H1 (cell line): Measurements from ENCODE around the gene ALK. TPM values are rescaled to one million over a fixed set of nuclear protein-coding genes. Genes with fewer than 3 reads are reported as not detected.

Source experiments
- CTCF ChIA-PET: fragments of 300-600 bp; sonication (Branson Sonifier 250); formaldehyde crosslinking; loops from one replicate; lab custom pipeline; 2021; ENCODE audit not compliant: partially characterized antibody; lab: Charles Lee
- POLR2A ChIA-PET: fragments of 300-600 bp; sonication (Branson Sonifier 250); formaldehyde crosslinking; loops from one replicate; lab custom pipeline; 2021; ENCODE audit warnings: inconsistent platforms; ENCODE audit not compliant: partially characterized antibody; lab: Charles Lee
- DNase-seq, 2 experiments: peaks; one replicate each; pipeline versions ENCODE4 v3.0.0 to v3.0.0-alpha.2; 2010 to 2022; ENCODE audit warnings: low spot score in 2 of 2, low read depth in 1 of 2, mixed read lengths in 1 of 2
- FAIRE-seq: peaks from 2 replicates; lab custom pipeline; 2011; peaks lifted over from hg19 to GRCh38; lab: Jason Lieb, UNC
- H2AFZ ChIP-seq: 2 replicates; pipeline ENCODE4 v1.8.1; 2012; ENCODE audit warnings: low read length, inconsistent platforms
- H2AK5ac ChIP-seq: 2 replicates; pipeline ENCODE4 v1.6.1; 2013; ENCODE audit warnings: low read depth, low read length
- H2BK120ac ChIP-seq: replicated peaks from 2 replicates; pipeline ENCODE3; 2013; ENCODE audit warnings: low read depth, low read length, inconsistent platforms
- H2BK12ac ChIP-seq: 2 replicates; pipeline ENCODE4 v1.6.1; 2013; ENCODE audit warnings: low read depth, low read length
- H2BK15ac ChIP-seq: 2 replicates; pipeline ENCODE4 v1.6.1; 2013; ENCODE audit warnings: low read length
- H2BK20ac ChIP-seq: 2 replicates; pipeline ENCODE4 v1.6.1; 2013; ENCODE audit warnings: low read length
- H2BK5ac ChIP-seq: 2 replicates; pipeline ENCODE4 v1.6.1; 2013; ENCODE audit warnings: low read depth, low read length
- H3K14ac ChIP-seq: 2 replicates; pipeline ENCODE4 v1.6.1; 2013; ENCODE audit warnings: inconsistent platforms; ENCODE audit not compliant: insufficient read length
- H3K18ac ChIP-seq: 2 replicates; pipeline ENCODE4 v1.6.1; 2013; ENCODE audit warnings: low read length; ENCODE audit errors: extremely low read depth
- H3K23ac ChIP-seq: 2 replicates; pipeline ENCODE4 v1.6.1; 2013; ENCODE audit warnings: inconsistent platforms; ENCODE audit not compliant: insufficient read length
- H3K23me2 ChIP-seq: 2 replicates; pipeline ENCODE4 v1.6.1; 2013; ENCODE audit warnings: low read depth, low read length
- H3K27ac ChIP-seq: 2 replicates; pipeline ENCODE4 v1.6.1; 2011; ENCODE audit warnings: low read depth, low read length, inconsistent platforms
- H3K27me3 ChIP-seq, 4 experiments: replicated peaks in 1 of 4; 1 replicate in 1 of 4; 2 replicates in 3 of 4; pipeline versions ENCODE4 v1.6.1 to v1.8.1; 2011 to 2013; ENCODE audit warnings: low read length in 3 of 4, mild to moderate bottlenecking in 3 of 4, inconsistent platforms in 2 of 4, mixed read lengths in 2 of 4, moderate library complexity in 1 of 4; ENCODE audit not compliant: control insufficient read depth in 3 of 4, insufficient read depth in 3 of 4; ENCODE audit errors: extremely low read depth in 1 of 4
- H3K36me3 ChIP-seq, 4 experiments: 2 replicates each; pipeline versions ENCODE4 v1.6.1 to v1.8.1; 2011 to 2013; ENCODE audit warnings: mild to moderate bottlenecking in 4 of 4, low read length in 3 of 4, moderate library complexity in 2 of 4, control low read depth in 1 of 4, inconsistent platforms in 1 of 4; ENCODE audit not compliant: insufficient read depth in 4 of 4, control insufficient read depth in 2 of 4
- H3K4ac ChIP-seq: replicated peaks from 2 replicates; pipeline ENCODE3; 2013; ENCODE audit warnings: low read length, low read depth, mixed read lengths, inconsistent platforms; ENCODE audit not compliant: insufficient read length
- H3K4me1 ChIP-seq, 4 experiments: replicated peaks in 1 of 4; 1 replicate in 1 of 4; 2 replicates in 3 of 4; pipeline versions ENCODE4 v1.6.1 to v1.8.1; 2011 to 2013; ENCODE audit warnings: low read length in 3 of 4, inconsistent platforms in 2 of 4, mixed read lengths in 1 of 4; ENCODE audit not compliant: insufficient read depth in 4 of 4, control insufficient read depth in 3 of 4
- H3K4me2 ChIP-seq, 2 experiments: 2 replicates each; pipeline versions ENCODE4 v1.6.1 to v1.8.1; 2011 to 2013; ENCODE audit warnings: low read depth in 2 of 2, low read length in 2 of 2, control low read depth in 1 of 2, inconsistent platforms in 1 of 2, mild to moderate bottlenecking in 1 of 2; ENCODE audit not compliant: insufficient read depth in 1 of 2
- H3K4me3 ChIP-seq, 4 experiments: fragments of 200-600, 300-600 bp in 1 of 4; sonication (generic), shearing (Covaris generic), sonication (Bioruptor Twin) in 1 of 4; 2 replicates each; pipeline versions ENCODE4 v1.5.1 to v1.8.1; 2011 to 2016; ENCODE audit warnings: low read length in 4 of 4, low read depth in 3 of 4, control low read depth in 2 of 4, inconsistent platforms in 2 of 4, mild to moderate bottlenecking in 2 of 4, mixed read lengths in 1 of 4, moderate library complexity in 1 of 4; ENCODE audit not compliant: insufficient read depth in 2 of 4; ENCODE audit errors: extremely low read depth in 1 of 4
- H3K56ac ChIP-seq: replicated peaks from 2 replicates; pipeline ENCODE3; 2013; ENCODE audit warnings: low read depth, mild to moderate bottlenecking, mixed read lengths, low read length, inconsistent platforms; ENCODE audit not compliant: insufficient read length
- H3K79me1 ChIP-seq: 2 replicates; pipeline ENCODE4 v1.6.1; 2013; ENCODE audit warnings: low read depth, low read length, control low read depth
- H3K79me2 ChIP-seq, 2 experiments: 2 replicates each; pipeline versions ENCODE4 v1.6.1 to v1.8.1; 2012 to 2013; ENCODE audit warnings: low read length in 2 of 2, mild to moderate bottlenecking in 2 of 2, inconsistent platforms in 1 of 2; ENCODE audit not compliant: insufficient read depth in 2 of 2, control insufficient read depth in 1 of 2
- H3K9ac ChIP-seq, 4 experiments: replicated peaks in 1 of 4; 1 replicate in 1 of 4; 2 replicates in 3 of 4; pipeline versions ENCODE4 v1.6.1 to v1.8.1; 2011 to 2013; ENCODE audit warnings: low read depth in 3 of 4, low read length in 3 of 4, control low read depth in 2 of 4, mild to moderate bottlenecking in 2 of 4, moderate library complexity in 2 of 4, inconsistent platforms in 1 of 4; ENCODE audit errors: extremely low read depth in 1 of 4
- H3K9me3 ChIP-seq, 2 experiments: 2 replicates each; pipeline versions ENCODE4 v1.6.1 to v1.8.1; 2012 to 2013; ENCODE audit warnings: mild to moderate bottlenecking in 2 of 2, moderate library complexity in 2 of 2, control low read depth in 1 of 2, inconsistent platforms in 1 of 2, low read depth in 1 of 2, low read length in 1 of 2, mixed read lengths in 1 of 2; ENCODE audit not compliant: insufficient read depth in 2 of 2
- H4K20me1 ChIP-seq, 2 experiments: replicated peaks in 1 of 2; 2 replicates each; pipeline versions ENCODE3 to v1.8.1; 2011 to 2013; ENCODE audit warnings: inconsistent platforms in 2 of 2, low read length in 2 of 2, mild to moderate bottlenecking in 1 of 2; ENCODE audit not compliant: insufficient read depth in 2 of 2, control insufficient read depth in 1 of 2
- H4K5ac ChIP-seq: 2 replicates; pipeline ENCODE4 v1.6.1; 2013; ENCODE audit warnings: low read length, low read depth, mixed read lengths, inconsistent platforms; ENCODE audit not compliant: insufficient read length
- H4K8ac ChIP-seq: 2 replicates; pipeline ENCODE4 v1.8.0; 2013; ENCODE audit warnings: mild to moderate bottlenecking, moderate library complexity, low read length, inconsistent platforms; ENCODE audit not compliant: insufficient read depth; ENCODE audit errors: extremely low read depth
- H4K91ac ChIP-seq: replicated peaks from 2 replicates; pipeline ENCODE3; 2013; ENCODE audit warnings: low read length, mixed read lengths, inconsistent platforms; ENCODE audit not compliant: insufficient read length
- CHD1 ChIP-seq: IDR thresholded peaks from 2 replicates; pipeline ENCODE4 v1.6.1; 2012; ENCODE audit warnings: low read depth, low read length, improper control_type of control experiment
- CTBP2 ChIP-seq: IDR thresholded peaks from 2 replicates; pipeline ENCODE4 v1.7.0; 2011; ENCODE audit warnings: borderline replicate concordance, mild to moderate bottlenecking, moderate library complexity, mixed read lengths, low read length; ENCODE audit not compliant: insufficient read depth, insufficient read length
- EP300 ChIP-seq, 2 experiments: IDR thresholded peaks; 1 replicate in 1 of 2; 2 replicates in 1 of 2; pipeline ENCODE4 v1.6.1; 2011 to 2012; ENCODE audit warnings: low read depth in 2 of 2, low read length in 2 of 2, mild to moderate bottlenecking in 2 of 2, borderline replicate concordance in 1 of 2, inconsistent platforms in 1 of 2, moderate library complexity in 1 of 2
- JUND ChIP-seq: IDR thresholded peaks from 2 replicates; pipeline ENCODE4 v1.6.1; 2011; ENCODE audit warnings: mild to moderate bottlenecking, improper control_type of control experiment, low read length
- MAFK ChIP-seq: IDR thresholded peaks from 2 replicates; pipeline ENCODE4 v1.6.1; 2012; ENCODE audit warnings: low read depth, mild to moderate bottlenecking, improper control_type of control experiment, low read length
- SIRT6 ChIP-seq: IDR thresholded peaks from one replicate; pipeline ENCODE4 v1.7.1; 2012; ENCODE audit warnings: low read length, inconsistent platforms
- ZNF274 ChIP-seq: IDR thresholded peaks from 2 replicates; pipeline ENCODE4 v1.7.0; 2012; ENCODE audit warnings: low read length, borderline replicate concordance; ENCODE audit errors: extremely low read depth
- WGBS, 2 experiments: shearing (Covaris generic) in 1 of 2; methylation state at CpG; one replicate each; pipeline versions ENCODE4 v1.1.6 to v1.1.7; 2013 to 2015; ENCODE audit warnings: low lambda C conversion rate in 2 of 2, mixed read lengths in 2 of 2, inconsistent platforms in 1 of 2, low coverage in 1 of 2, missing lambda C conversion rate in 1 of 2; ENCODE audit not compliant: insufficient replicate concordance in 2 of 2, insufficient coverage in 1 of 2, insufficient read length in 1 of 2; ENCODE audit errors: extremely low coverage in 1 of 2, missing lambda C conversion rate in 1 of 2; 5-methylcytosine and 5-hydroxymethylcytosine counted together
- polyA plus RNA-seq, 7 experiments: library from polyadenylated mRNA; depleted of rRNA in 3 of 7; stranded (reverse) in 5 of 7; unstranded in 2 of 7; fragments of >200 nt in 5 of 7; fragments of 200-250 nt in 2 of 7; gene quantifications; 1 replicate in 5 of 7; 2 replicates in 1 of 7; 4 replicates in 1 of 7; pipeline versions ENCODE4 v1.2.1 to v1.2.3, GENCODE V29; 2011 to 2013; ENCODE audit warnings: missing spikeins in 2 of 7, mixed read lengths in 2 of 7
- total RNA-seq: library from RNA; stranded (reverse); fragmentation: NEBNext Ultra II Directional; extraction: Animal tissue kit (Norgen Biotek cat#: 25700); gene quantifications from 2 replicates; pipeline ENCODE4 v1.2.1, GENCODE V29; 2021

Gene ALK
- total and polyA plus RNA-seq, 2 of the 8 experiments (the other 6 are each of a cell fraction or from before 2014, with no cell fraction given): 0.02 to 0.09 TPM

DNA sequence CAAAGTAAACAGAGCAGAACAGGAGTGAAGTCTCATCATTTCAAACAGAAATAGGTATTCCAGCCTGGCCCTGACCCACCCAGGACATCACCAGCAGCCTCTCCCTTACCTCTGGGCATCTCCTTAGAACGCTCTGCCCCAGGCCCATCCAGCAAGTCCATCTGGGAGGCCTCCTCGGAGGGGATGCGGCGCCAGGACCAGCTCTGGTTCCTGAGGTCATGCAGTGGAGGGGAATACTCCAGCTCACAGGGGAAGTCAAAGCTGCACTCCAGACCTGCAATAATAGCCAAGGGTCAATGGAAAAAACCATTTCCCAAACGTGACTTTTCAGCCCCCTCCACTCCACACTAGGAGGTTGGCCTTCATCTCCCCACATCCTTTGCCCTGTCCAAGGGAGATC is 226.6 kb downstream of the ALK start:
- H3K27me3 ChIP-seq: no peaks in the 10 kb centered on the region
- no peak overlapping the region for H2BK5ac ChIP-seq
- no peak for TF ChIP-seq ZNF274
- no peak for TF ChIP-seq SIRT6
- TF ChIP-seq EP300 (IDR thresholded peaks at IDR 0.05; ENCODE audit: borderline replicate concordance in 1 of 2, low read depth in 2 of 2, low read length in 2 of 2): no peak
- TF ChIP-seq MAFK: no peak
- no peak for TF ChIP-seq CHD1
- TF ChIP-seq JUND: no peak
- TF ChIP-seq CTBP2: no peak
- H4K91ac ChIP-seq: no peak overlapping the region
- no peak overlapping the region for H2AFZ ChIP-seq
- H3K18ac ChIP-seq: no peak overlapping the region
- no peaks in the 10 kb centered on the region for H3K79me2 ChIP-seq
- no peak overlapping the region for H3K27ac ChIP-seq
- no peaks in the 10 kb centered on the region for H3K36me3 ChIP-seq
- DNase-seq: no peak
- no peak overlapping the region for H4K5ac ChIP-seq
- no peak overlapping the region for H2BK15ac ChIP-seq
- H3K14ac ChIP-seq: no peak overlapping the region
- no peaks in the 10 kb centered on the region for H3K79me1 ChIP-seq
- ChIA-PET CTCF (interaction anchor here (0.7 kb wide), 1 partner anchor 20 kb away, joined by 3 read pairs; no protein-coding TSS in a partner anchor), POLR2A (no interaction called here)
- no peak overlapping the region for H3K4me2 ChIP-seq
- FAIRE-seq: no peak
- no peak overlapping the region for H2BK120ac ChIP-seq
- 96% methylated on average over 5 of the region's 5 CpGs; no CpG with 5 or more reads in 1 of the 2 experiments for WGBS, 2 experiments
- H2BK12ac ChIP-seq: no peak overlapping the region
- no peak overlapping the region for H3K56ac ChIP-seq
- no peaks in the 10 kb centered on the region for H4K20me1 ChIP-seq
- no peak overlapping the region for H3K9ac ChIP-seq
- no peak overlapping the region for H3K23ac ChIP-seq
- no peak overlapping the region for H3K4me3 ChIP-seq
- H3K4me1 ChIP-seq: no peaks in the 10 kb centered on the region
- no peak overlapping the region for H4K8ac ChIP-seq
- no peak overlapping the region for H2BK20ac ChIP-seq
- H3K23me2 ChIP-seq: no peaks in the 10 kb centered on the region
- H3K9me3 ChIP-seq: peaks cover 5 to 9% of the 10 kb centered on the region in 2 experiments; a peak in 3 of 4 replicates
- no peak overlapping the region for H2AK5ac ChIP-seq
- no peak overlapping the region for H3K4ac ChIP-seq
